ENCODE measurements around the gene CACNA2D3.

CACNA2D3 gene

DNA sequence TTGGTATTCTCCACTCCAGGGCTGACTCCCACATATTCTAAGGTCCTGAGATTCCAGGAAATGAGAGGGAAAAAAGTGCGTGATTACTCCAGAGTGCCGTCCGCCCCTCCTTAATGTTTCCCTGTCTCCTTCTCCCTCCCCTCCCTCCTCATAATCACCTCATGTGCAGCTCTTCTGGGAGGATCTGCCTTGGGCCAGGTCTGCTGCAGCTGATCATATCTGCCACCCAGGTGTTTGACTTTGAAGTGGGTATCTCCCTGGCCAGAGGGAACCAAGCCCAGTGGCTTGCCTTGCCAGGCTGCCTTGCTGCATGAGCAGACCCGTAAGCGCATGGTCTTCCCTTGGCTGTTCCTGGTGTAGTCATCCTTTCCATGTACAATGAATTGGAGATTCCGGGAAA lies 833.6 kb downstream of the CACNA2D3 start:
- no peak for DNase-seq (ENCODE audit: low read depth)
- H3K4me3 ChIP-seq (ENCODE audit: low read length), result no peak overlapping the region
- TF ChIP-seq, protein P1, sequence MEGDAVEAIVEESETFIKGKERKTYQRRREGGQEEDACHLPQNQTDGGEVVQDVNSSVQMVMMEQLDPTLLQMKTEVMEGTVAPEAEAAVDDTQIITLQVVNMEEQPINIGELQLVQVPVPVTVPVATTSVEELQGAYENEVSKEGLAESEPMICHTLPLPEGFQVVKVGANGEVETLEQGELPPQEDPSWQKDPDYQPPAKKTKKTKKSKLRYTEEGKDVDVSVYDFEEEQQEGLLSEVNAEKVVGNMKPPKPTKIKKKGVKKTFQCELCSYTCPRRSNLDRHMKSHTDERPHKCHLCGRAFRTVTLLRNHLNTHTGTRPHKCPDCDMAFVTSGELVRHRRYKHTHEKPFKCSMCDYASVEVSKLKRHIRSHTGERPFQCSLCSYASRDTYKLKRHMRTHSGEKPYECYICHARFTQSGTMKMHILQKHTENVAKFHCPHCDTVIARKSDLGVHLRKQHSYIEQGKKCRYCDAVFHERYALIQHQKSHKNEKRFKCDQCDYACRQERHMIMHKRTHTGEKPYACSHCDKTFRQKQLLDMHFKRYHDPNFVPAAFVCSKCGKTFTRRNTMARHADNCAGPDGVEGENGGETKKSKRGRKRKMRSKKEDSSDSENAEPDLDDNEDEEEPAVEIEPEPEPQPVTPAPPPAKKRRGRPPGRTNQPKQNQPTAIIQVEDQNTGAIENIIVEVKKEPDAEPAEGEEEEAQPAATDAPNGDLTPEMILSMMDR (conservative IDR thresholded peaks at IDR 0.05; ENCODE audit: low read length), result no peak

DNA sequence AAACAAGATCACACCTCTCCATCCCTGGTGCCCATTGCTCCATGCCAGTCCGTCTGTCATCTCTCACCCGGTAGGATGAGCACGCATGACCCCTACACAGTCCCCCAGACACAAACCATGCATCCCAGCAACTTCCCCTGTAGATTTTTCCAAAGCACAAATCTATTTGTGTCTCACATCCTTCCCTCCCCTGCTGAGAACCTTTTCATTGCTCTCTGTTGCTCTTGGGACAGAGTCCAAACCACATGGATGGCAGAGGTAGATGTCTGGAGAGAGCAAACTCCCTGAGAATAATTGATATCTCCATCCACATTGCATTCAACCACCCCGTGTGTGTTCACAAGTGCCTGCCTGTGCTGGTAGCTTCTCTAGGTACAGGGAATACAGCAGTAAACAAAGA lies 835.4 kb downstream of the CACNA2D3 start:
- peak; percentile 50 for DNase-seq (ENCODE audit: low read depth)
- no peak overlapping the region for H3K4me3 ChIP-seq (ENCODE audit: low read length)
- TF ChIP-seq, protein P1 (conservative IDR thresholded peaks at IDR 0.05; ENCODE audit: low read length), result no peak

DNA sequence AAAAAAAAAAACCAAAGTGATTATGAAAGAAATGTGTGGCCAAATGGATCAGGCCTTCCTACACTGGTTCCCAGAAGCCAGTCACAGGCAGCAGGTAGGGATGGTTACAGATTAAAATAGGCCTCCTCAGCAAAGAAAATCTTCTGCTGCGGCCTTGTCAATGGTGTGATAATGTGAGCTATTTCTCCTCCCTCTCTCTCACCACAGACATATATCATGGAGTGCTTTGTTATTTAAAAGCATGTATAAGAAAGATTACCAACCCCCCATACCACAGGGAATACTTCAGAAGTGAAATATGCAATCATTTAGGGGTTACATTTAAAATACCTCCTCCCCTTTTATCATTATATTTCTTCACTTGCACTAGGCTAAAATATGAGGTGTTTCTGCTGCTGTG lies 837.7 kb downstream of the CACNA2D3 start:
- DNase-seq (ENCODE audit: low read depth), result peak; percentile 25
- H3K4me3 ChIP-seq (ENCODE audit: low read length), result no peak overlapping the region
- TF ChIP-seq, protein P1 (conservative IDR thresholded peaks at IDR 0.05; ENCODE audit: low read length), result no peak

DNA sequence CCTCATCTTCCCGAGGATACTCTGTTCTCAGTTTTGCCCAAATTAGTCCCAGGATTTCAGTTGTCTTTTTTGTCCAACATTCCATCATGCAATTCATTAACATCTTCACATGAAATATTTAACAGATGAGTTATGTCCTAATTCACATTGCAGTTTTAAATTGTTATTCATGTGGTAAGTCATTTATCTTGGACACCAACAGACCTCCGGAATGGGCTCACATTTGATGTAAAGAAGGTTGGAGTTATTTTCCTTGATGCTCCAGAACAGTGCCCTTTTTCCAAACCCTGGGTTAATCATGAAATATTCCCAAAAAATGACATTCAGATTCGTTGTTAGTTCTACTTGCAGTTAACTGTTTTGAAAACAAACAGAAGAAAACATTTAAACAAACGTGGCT lies 838.3 kb downstream of the CACNA2D3 start:
- DNase-seq (ENCODE audit: low read depth), result peak; percentile 63
- TF ChIP-seq, protein P1 (conservative IDR thresholded peaks at IDR 0.05; ENCODE audit: low read length), result no peak
- no peak overlapping the region for H3K4me3 ChIP-seq (ENCODE audit: low read length)

DNA sequence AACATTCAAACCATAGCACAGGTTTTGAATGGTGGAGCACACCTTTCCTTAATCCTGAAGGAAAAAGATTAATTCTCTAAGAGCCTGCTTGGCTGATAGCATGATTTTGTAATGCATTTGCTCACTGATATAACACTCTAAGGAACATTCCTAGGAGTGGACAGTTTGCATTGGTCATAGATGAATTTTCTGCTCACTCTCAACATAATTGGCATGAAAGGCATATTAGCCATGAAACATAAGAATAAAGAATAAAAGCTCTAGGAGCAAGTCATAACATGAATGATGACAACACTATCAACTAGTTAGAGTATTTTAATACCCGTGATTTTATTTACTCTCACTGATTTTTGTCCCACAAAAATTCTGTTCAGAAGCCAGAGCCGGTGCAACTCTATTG lies 839.8 kb downstream of the CACNA2D3 start:
- H3K4me3 ChIP-seq (ENCODE audit: low read length), result no peak overlapping the region
- DNase-seq (ENCODE audit: low read depth), result no peak
- TF ChIP-seq, protein P1 (conservative IDR thresholded peaks at IDR 0.05; ENCODE audit: low read length), result no peak

DNA sequence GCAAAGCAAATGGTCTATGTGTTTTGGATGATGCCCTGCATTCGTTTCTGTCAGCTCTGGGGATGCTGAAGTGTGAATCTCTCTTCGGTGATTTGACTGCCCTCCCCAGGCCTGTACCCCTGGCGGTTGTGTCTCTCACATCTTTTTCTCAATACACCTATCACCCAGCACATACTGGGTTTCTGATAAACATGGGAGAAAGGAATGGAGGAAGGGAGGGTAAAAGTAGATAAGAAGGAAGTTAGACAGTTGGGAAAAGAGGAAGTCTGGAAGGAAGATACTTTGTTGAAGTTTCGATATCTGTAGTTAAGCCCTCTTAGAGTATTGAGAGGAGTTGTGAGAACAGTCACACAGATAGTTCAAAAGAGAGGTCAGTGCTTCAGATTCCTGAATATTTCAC lies 841.3 kb downstream of the CACNA2D3 start:
- TF ChIP-seq, protein P1 (conservative IDR thresholded peaks at IDR 0.05; ENCODE audit: low read length), result no peak
- no peak for DNase-seq (ENCODE audit: low read depth)
- no peak overlapping the region for H3K4me3 ChIP-seq (ENCODE audit: low read length)

DNA sequence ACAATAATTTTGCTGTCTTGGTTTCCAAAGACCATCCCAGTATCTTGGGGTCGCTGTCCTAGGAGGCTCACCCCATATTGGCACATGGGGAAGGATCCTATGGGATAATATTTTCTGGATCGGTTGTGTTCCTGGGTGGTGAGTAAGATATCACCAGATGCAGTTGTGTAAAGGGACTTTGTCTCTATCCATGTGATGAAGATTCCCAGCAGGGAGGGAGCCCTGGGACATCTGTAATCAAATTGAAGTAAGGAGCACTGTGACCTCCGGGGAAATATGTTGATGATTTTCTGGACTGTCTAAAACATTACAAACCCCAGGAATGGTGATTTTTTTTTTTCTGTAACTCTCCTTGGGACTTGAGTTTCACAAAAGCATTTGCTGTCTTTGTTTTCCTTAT lies 841.7 kb downstream of the CACNA2D3 start:
- DNase-seq (ENCODE audit: low read depth), result no peak
- H3K4me3 ChIP-seq (ENCODE audit: low read length), result no peak overlapping the region

More for the DNA sequence above, 841.7 kb downstream of the CACNA2D3 start:
- TF ChIP-seq, protein P1 (conservative IDR thresholded peaks at IDR 0.05; ENCODE audit: low read length), result no peak
